C4-2B (cell line): ENCODE data around the gene KCNJ9.

ENCODE experiments used
- CTCF ChIP-seq: fragments of 450-650 bp; conservative IDR thresholded peaks from 2 replicates; pipeline ENCODE4 v1.5.1; 2017; ENCODE audit warnings: mild to moderate bottlenecking
- ZFX ChIP-seq: fragments of 450-650 bp; IDR thresholded peaks from 2 replicates; pipeline ENCODE4 v1.6.1; 2017

- TF ChIP-seq ZFX (no peak), CTCF (no peak)
Measured at GRCh38 chr1:160128636-160129035, 47.3 kb downstream of the KCNJ9 start.
